IMR-90 (cell line): ENCODE results near the gene NARS2. TPM values are rescaled to one million over a fixed set of nuclear protein-coding genes. Genes with fewer than 3 reads are reported as not detected.

ENCODE experiments used
- ATAC-seq: fragments of 200-7000 bp; cut with Tn5 transposase; 2 replicates; pipeline ENCODE4 v1.9.1; 2020; ENCODE audit warnings: low read depth, mild to moderate bottlenecking, moderate library complexity
- BruUV-seq: library from RNA; stranded (reverse); fragments of 400-500 nt; replicated peaks from 2 replicates; lab custom pipeline; 2021; lab: Mats Ljungman, UMichigan
- CTCF ChIA-PET: fragments of 300-600 bp; formaldehyde crosslinking; extraction: SDS; loops from one replicate; lab custom pipeline; 2021; ENCODE audit warnings: antibody characterized with exemption; lab: Yijun Ruan, JAX
- POLR2A ChIA-PET: fragments of 300-600 bp; sonication (Branson Sonifier 250); formaldehyde crosslinking; loops from one replicate; lab custom pipeline; 2022; ENCODE audit warnings: antibody characterized with exemption; ENCODE audit not compliant: unreplicated experiment; lab: Charles Lee
- DNase-seq: peaks from one replicate; pipeline ENCODE4 v3.0.0; 2013
- H2AFZ ChIP-seq: replicated peaks from 2 replicates; pipeline ENCODE3; 2013; ENCODE audit warnings: low read length, mild to moderate bottlenecking; ENCODE audit not compliant: poor library complexity
- H2AK5ac ChIP-seq: 2 replicates; pipeline ENCODE4 v1.6.1; 2013; ENCODE audit warnings: low read depth, low read length, inconsistent platforms
- H2AK9ac ChIP-seq: replicated peaks from 2 replicates; pipeline ENCODE3; 2013; ENCODE audit warnings: mild to moderate bottlenecking, low read depth, low read length, moderate library complexity; ENCODE audit not compliant: poor library complexity
- H2BK120ac ChIP-seq: 2 replicates; pipeline ENCODE4 v1.6.1; 2013; ENCODE audit warnings: low read depth, low read length, inconsistent platforms
- H2BK15ac ChIP-seq: 3 replicates; pipeline ENCODE4 v1.6.1; 2013; ENCODE audit warnings: low read depth, low read length, inconsistent platforms
- H2BK20ac ChIP-seq: 2 replicates; pipeline ENCODE4 v1.6.1; 2013; ENCODE audit warnings: low read depth, mild to moderate bottlenecking, inconsistent platforms, low read length, moderate library complexity
- H2BK5ac ChIP-seq: 2 replicates; pipeline ENCODE4 v1.6.1; 2013; ENCODE audit warnings: mild to moderate bottlenecking, low read depth, low read length, inconsistent platforms; ENCODE audit not compliant: poor library complexity, severe bottlenecking
- H3K14ac ChIP-seq: replicated peaks from 2 replicates; pipeline ENCODE4 v1.6.1; 2013; ENCODE audit warnings: low read depth, low read length, inconsistent platforms
- H3K18ac ChIP-seq: 2 replicates; pipeline ENCODE4 v1.6.1; 2013; ENCODE audit warnings: low read depth, low read length, control low read depth
- H3K23ac ChIP-seq: 2 replicates; pipeline ENCODE4 v1.6.1; 2013; ENCODE audit warnings: low read depth, low read length, inconsistent platforms
- H3K27ac ChIP-seq: 2 replicates; pipeline ENCODE4 v1.5.1; 2013; ENCODE audit warnings: mild to moderate bottlenecking, control low read depth, low read length; ENCODE audit not compliant: insufficient read depth
- H3K27me3 ChIP-seq: 2 replicates; pipeline ENCODE4 v1.6.1; 2013; ENCODE audit warnings: low read length; ENCODE audit not compliant: control insufficient read depth, insufficient read depth
- H3K36me3 ChIP-seq: 2 replicates; pipeline ENCODE4 v1.6.1; 2013; ENCODE audit warnings: low read length, mixed read lengths; ENCODE audit not compliant: control insufficient read depth, insufficient read depth
- H3K4ac ChIP-seq: 2 replicates; pipeline ENCODE4 v1.6.1; 2013; ENCODE audit warnings: low read depth, low read length, inconsistent platforms
- H3K4me1 ChIP-seq: 2 replicates; pipeline ENCODE4 v1.6.1; 2013; ENCODE audit warnings: low read length, mixed read lengths; ENCODE audit not compliant: control insufficient read depth, insufficient read depth
- H3K4me2 ChIP-seq: 2 replicates; pipeline ENCODE4 v1.6.1; 2013; ENCODE audit warnings: low read depth, mild to moderate bottlenecking, control low read depth, low read length, moderate library complexity
- H3K4me3 ChIP-seq: 2 replicates; pipeline ENCODE4 v1.5.1; 2013; ENCODE audit warnings: low read depth, mild to moderate bottlenecking, control low read depth, low read length, moderate library complexity; ENCODE audit not compliant: insufficient read depth
- H3K56ac ChIP-seq: 2 replicates; pipeline ENCODE4 v1.6.1; 2013; ENCODE audit warnings: low read length, inconsistent platforms; ENCODE audit not compliant: insufficient read depth; ENCODE audit errors: extremely low read depth
- H3K79me1 ChIP-seq, 2 experiments: 2 replicates each; pipeline ENCODE4 v1.6.1; 2013; ENCODE audit warnings: low read length in 2 of 2, inconsistent platforms in 1 of 2, low read depth in 1 of 2
- H3K9ac ChIP-seq: 2 replicates; pipeline ENCODE4 v1.6.1; 2013; ENCODE audit warnings: low read depth, low read length, control low read depth
- H3K9me1 ChIP-seq: 2 replicates; pipeline ENCODE4 v1.6.1; 2013; ENCODE audit warnings: low read length, inconsistent platforms; ENCODE audit not compliant: insufficient read depth
- H3K9me3 ChIP-seq: 2 replicates; pipeline ENCODE4 v1.6.1; 2013; ENCODE audit warnings: low read length; ENCODE audit not compliant: control insufficient read depth, insufficient read depth
- H4K20me1 ChIP-seq: 2 replicates; pipeline ENCODE4 v1.6.1; 2013; ENCODE audit warnings: low read length, inconsistent platforms; ENCODE audit not compliant: insufficient read depth
- H4K5ac ChIP-seq: 2 replicates; pipeline ENCODE4 v1.6.1; 2013; ENCODE audit warnings: mild to moderate bottlenecking, low read depth, low read length, control low read depth
- H4K8ac ChIP-seq, 2 experiments: 2 replicates each; pipeline ENCODE4 v1.6.1; 2013; ENCODE audit warnings: low read depth in 2 of 2, low read length in 2 of 2, control low read depth in 1 of 2, inconsistent platforms in 1 of 2
- H4K91ac ChIP-seq: 2 replicates; pipeline ENCODE4 v1.6.1; 2013; ENCODE audit warnings: low read depth, low read length, inconsistent platforms; ENCODE audit not compliant: insufficient read depth
- BHLHE40 ChIP-seq: fragments of 150-350 bp; IDR thresholded peaks from 2 replicates; pipeline ENCODE4 v1.6.1; 2016; ENCODE audit warnings: mild to moderate bottlenecking, low read depth, low read length
- CHD1 ChIP-seq: IDR thresholded peaks from 2 replicates; pipeline ENCODE4 v1.6.1; 2012; ENCODE audit warnings: low read depth, low read length, improper control_type of control experiment
- ELK1 ChIP-seq: fragments of 150-350 bp; IDR thresholded peaks from 2 replicates; pipeline ENCODE4 v1.6.1; 2016; ENCODE audit warnings: low read depth, mild to moderate bottlenecking, low read length, moderate library complexity, borderline replicate concordance
- MAFK ChIP-seq: IDR thresholded peaks from 2 replicates; pipeline ENCODE4 v1.6.1; 2012; ENCODE audit warnings: low read depth, low read length, improper control_type of control experiment
- MAZ ChIP-seq: IDR thresholded peaks from 2 replicates; pipeline ENCODE4 v1.6.1; 2012; ENCODE audit warnings: low read depth, mild to moderate bottlenecking, low read length, improper control_type of control experiment, moderate library complexity, borderline replicate concordance
- MXI1 ChIP-seq: IDR thresholded peaks from 2 replicates; pipeline ENCODE4 v1.6.1; 2012; ENCODE audit warnings: low read depth, mild to moderate bottlenecking, low read length, moderate library complexity, borderline replicate concordance
- NFE2L2 ChIP-seq: fragments of 150-350 bp; IDR thresholded peaks from 2 replicates; pipeline ENCODE4 v1.6.1; 2016; ENCODE audit warnings: low read depth, mild to moderate bottlenecking, low read length
- RFX5 ChIP-seq: IDR thresholded peaks from 2 replicates; pipeline ENCODE4 v1.8.0; 2012; ENCODE audit warnings: low read depth, mild to moderate bottlenecking, low read length, moderate library complexity
- SMC3 ChIP-seq: fragments of 150-350 bp; IDR thresholded peaks from 2 replicates; pipeline ENCODE4 v1.6.1; 2016; ENCODE audit warnings: low read depth, mild to moderate bottlenecking, antibody characterized with exemption, low read length, moderate library complexity
- WGBS, 2 experiments: methylation state at CpG; one replicate each; pipeline versions ENCODE4 v1.1.5 to v1.1.7; 2013; ENCODE audit warnings: missing lambda C conversion rate in 2 of 2; ENCODE audit not compliant: insufficient read length in 1 of 2; ENCODE audit errors: extremely low coverage in 2 of 2; 5-methylcytosine and 5-hydroxymethylcytosine counted together
- dilution Hi-C: fragments of 300-500 bp; cut with HindIII; formaldehyde crosslinking; loops from one replicate; pipeline ENCODE4 v1.14.3; 2018; ENCODE audit warnings: low sequenced_read_pairs; ENCODE audit not compliant: unreplicated experiment
- in situ Hi-C: fragments of 300-500 bp; cut with MboI; formaldehyde crosslinking; loops from 3 replicates; pipeline ENCODE4 v1.14.3; 2019; ENCODE audit warnings: low sequenced_read_pairs, inconsistent platforms, mixed read lengths
- intact Hi-C: fragments of 100-400 bp; cut with micrococcal nuclease; formaldehyde crosslinking; loops from 2 replicates; pipeline ENCODE4 v1.10.0; 2022
- polyA plus RNA-seq, 3 experiments: library from polyadenylated mRNA; depleted of rRNA; stranded (reverse); fragments of >200 nt; gene quantifications; 2 replicates each; pipeline ENCODE4 v1.2.3, GENCODE V29; 2012; ENCODE audit warnings: low replicate concordance in 1 of 3
- total RNA-seq: library from RNA; depleted of rRNA; stranded (reverse); fragments of >200 nt; gene quantifications from 2 replicates; pipeline ENCODE4 v1.2.3, GENCODE V29; 2012
- TF ChIP-seq, protein P1 (sequence below): fragments of 150-350 bp; IDR thresholded peaks from 2 replicates; pipeline ENCODE4 v1.6.1; 2017; ENCODE audit warnings: mild to moderate bottlenecking, antibody characterized with exemption, low read length, low read depth

NARS2 gene
- total and polyA plus RNA-seq, 2 of the 4 experiments (the other 2 are of a cell fraction) = 8.0 to 15.8 TPM

GRCh38 chr11:78606667-78607066, 32.0 kb upstream of the NARS2 start:
- intact Hi-C loops (no loop called here), dilution Hi-C loops (no loop called here), in situ Hi-C loops (no loop called here)
- CTCF ChIA-PET = interaction anchor here (0.7 kb wide), 1 partner anchor 882 kb away, joined by 4 read pairs; no protein-coding TSS in a partner anchor
- H4K8ac ChIP-seq = no peak overlapping the region
- no peak for ATAC-seq
- H2BK20ac ChIP-seq = no peak overlapping the region
- no peak overlapping the region for H3K27ac ChIP-seq
- TF ChIP-seq ELK1 (no peak), RFX5 (no peak), MAZ (no peak), MXI1 (no peak), SMC3 (no peak), NFE2L2 (no peak), CHD1 (no peak), BHLHE40 (no peak), MAFK (no peak)
- TF ChIP-seq, protein P1, sequence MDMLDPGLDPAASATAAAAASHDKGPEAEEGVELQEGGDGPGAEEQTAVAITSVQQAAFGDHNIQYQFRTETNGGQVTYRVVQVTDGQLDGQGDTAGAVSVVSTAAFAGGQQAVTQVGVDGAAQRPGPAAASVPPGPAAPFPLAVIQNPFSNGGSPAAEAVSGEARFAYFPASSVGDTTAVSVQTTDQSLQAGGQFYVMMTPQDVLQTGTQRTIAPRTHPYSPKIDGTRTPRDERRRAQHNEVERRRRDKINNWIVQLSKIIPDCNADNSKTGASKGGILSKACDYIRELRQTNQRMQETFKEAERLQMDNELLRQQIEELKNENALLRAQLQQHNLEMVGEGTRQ = no peak
- no peak overlapping the region for H3K23ac ChIP-seq
- no peak overlapping the region for H3K14ac ChIP-seq
- H3K4me2 ChIP-seq = no peak overlapping the region
- H2AK9ac ChIP-seq = no peak overlapping the region
- no TSS peak for BruUV-seq
- no peak for DNase-seq
- H3K27me3 ChIP-seq = no peaks in the 10 kb centered on the region; the same call in none of the 2 replicates
- no peaks in the 10 kb centered on the region for H3K9me3 ChIP-seq
- 100% methylated on average over 1 of the region's 3 CpGs; no CpG with 5 or more reads in 1 of the 2 experiments for WGBS, 2 experiments
- 0 out of 2 replicates have a peak, but pooled peaks cover 3% of the 10 kb centered on the region for H3K9me1 ChIP-seq
- no peak overlapping the region for H3K56ac ChIP-seq
- H2BK120ac ChIP-seq = no peak overlapping the region
- no peak overlapping the region for H4K5ac ChIP-seq
- H4K91ac ChIP-seq = no peak overlapping the region
- no peak overlapping the region for H2AFZ ChIP-seq
- no peaks in the 10 kb centered on the region for H3K36me3 ChIP-seq
- no peak overlapping the region for H2AK5ac ChIP-seq
- H2BK15ac ChIP-seq = no peak overlapping the region
- H3K9ac ChIP-seq = no peak overlapping the region
- no peak overlapping the region for H3K4ac ChIP-seq
- no peak overlapping the region for H3K18ac ChIP-seq
- H4K20me1 ChIP-seq = no peaks in the 10 kb centered on the region; the same call in 1 of the 2 replicates
- H3K4me3 ChIP-seq = no peak overlapping the region
- no peaks in the 10 kb centered on the region for H3K79me1 ChIP-seq
- 0 out of 2 replicates have a peak, but pooled peaks cover 4% of the 10 kb centered on the region for H3K4me1 ChIP-seq
- POLR2A ChIA-PET = no interaction called here
- no peak overlapping the region for H2BK5ac ChIP-seq
